Common myeloid progenitor, CD34-positive (primary cell): ENCODE measurements around the gene TAF5L.
A peak's percentile ranks its signal among the peaks of the same experiment; 100 is the strongest.

Experiments used
- CTCF ChIA-PET: fragments of 350-600 bp; sonication (Branson Sonifier 250); formaldehyde crosslinking; loops from one replicate; lab custom pipeline; 2021; ENCODE audit warnings: antibody characterized with exemption; lab: Charles Lee
- POLR2A ChIA-PET: fragments of 350-600 bp; sonication (Branson Sonifier 250); formaldehyde crosslinking; loops from one replicate; lab custom pipeline; 2021; ENCODE audit warnings: antibody characterized with exemption; lab: Charles Lee
- DNase-seq, 3 donors: peaks; one replicate each; pipeline versions ENCODE4 v3.0.0 to v3.0.0-alpha.2; 2013
- H3K27ac ChIP-seq, 2 experiments: 1 replicate in 1 of 2; 2 replicates in 1 of 2; pipeline ENCODE4 v1.7.0; 2013; ENCODE audit warnings: inconsistent platforms in 2 of 2, low read length in 2 of 2, mild to moderate bottlenecking in 2 of 2, low read depth in 1 of 2, moderate library complexity in 1 of 2; ENCODE audit not compliant: severe bottlenecking in 2 of 2, insufficient read depth in 1 of 2, poor library complexity in 1 of 2
- H3K27me3 ChIP-seq, 5 experiments: replicated peaks in 2 of 5; 1 replicate in 3 of 5; 2 replicates in 2 of 5; pipeline versions ENCODE4 v1.6.1 to v1.7.0; 2013; ENCODE audit warnings: low read length in 4 of 5, mild to moderate bottlenecking in 2 of 5, moderate library complexity in 2 of 5, inconsistent platforms in 1 of 5; ENCODE audit not compliant: insufficient read depth in 5 of 5, control insufficient read depth in 4 of 5
- H3K36me3 ChIP-seq, 4 experiments: 1 replicate in 2 of 4; 2 replicates in 2 of 4; pipeline versions ENCODE4 v1.6.1 to v1.7.0; 2013; ENCODE audit warnings: low read length in 3 of 4, control low read depth in 1 of 4, mild to moderate bottlenecking in 1 of 4; ENCODE audit not compliant: control insufficient read depth in 4 of 4, insufficient read depth in 4 of 4
- H3K4me1 ChIP-seq, 4 experiments: 1 replicate in 3 of 4; 2 replicates in 1 of 4; pipeline versions ENCODE4 v1.6.1 to v1.7.1; 2013; ENCODE audit warnings: low read length in 3 of 4, mild to moderate bottlenecking in 3 of 4, control low read depth in 1 of 4, inconsistent platforms in 1 of 4, moderate library complexity in 1 of 4; ENCODE audit not compliant: control insufficient read depth in 4 of 4, insufficient read depth in 4 of 4; ENCODE audit errors: control extremely low read depth in 1 of 4
- H3K4me3 ChIP-seq, 7 experiments: 1 replicate in 4 of 7; 2 replicates in 3 of 7; pipeline versions ENCODE4 v1.5.1 to v1.7.0; 2013; ENCODE audit warnings: mild to moderate bottlenecking in 7 of 7, low read length in 6 of 7, moderate library complexity in 6 of 7, inconsistent platforms in 2 of 7, low read depth in 2 of 7, control low read depth in 1 of 7; ENCODE audit not compliant: insufficient read depth in 4 of 7, control insufficient read depth in 1 of 7; ENCODE audit errors: extremely low read depth in 1 of 7
- H3K9me3 ChIP-seq, 5 experiments: 1 replicate in 4 of 5; 2 replicates in 1 of 5; pipeline versions ENCODE4 v1.6.1 to v1.7.1; 2013; ENCODE audit warnings: low read length in 4 of 5, mild to moderate bottlenecking in 2 of 5, inconsistent platforms in 1 of 5, low read depth in 1 of 5, moderate library complexity in 1 of 5; ENCODE audit not compliant: control insufficient read depth in 4 of 5, insufficient read depth in 2 of 5; ENCODE audit errors: control extremely low read depth in 1 of 5
- WGBS: methylation state at CpG from one replicate; pipeline ENCODE4 v1.1.5; 2013; ENCODE audit not compliant: insufficient coverage; 5-methylcytosine and 5-hydroxymethylcytosine counted together

TAF5L gene

DNA sequence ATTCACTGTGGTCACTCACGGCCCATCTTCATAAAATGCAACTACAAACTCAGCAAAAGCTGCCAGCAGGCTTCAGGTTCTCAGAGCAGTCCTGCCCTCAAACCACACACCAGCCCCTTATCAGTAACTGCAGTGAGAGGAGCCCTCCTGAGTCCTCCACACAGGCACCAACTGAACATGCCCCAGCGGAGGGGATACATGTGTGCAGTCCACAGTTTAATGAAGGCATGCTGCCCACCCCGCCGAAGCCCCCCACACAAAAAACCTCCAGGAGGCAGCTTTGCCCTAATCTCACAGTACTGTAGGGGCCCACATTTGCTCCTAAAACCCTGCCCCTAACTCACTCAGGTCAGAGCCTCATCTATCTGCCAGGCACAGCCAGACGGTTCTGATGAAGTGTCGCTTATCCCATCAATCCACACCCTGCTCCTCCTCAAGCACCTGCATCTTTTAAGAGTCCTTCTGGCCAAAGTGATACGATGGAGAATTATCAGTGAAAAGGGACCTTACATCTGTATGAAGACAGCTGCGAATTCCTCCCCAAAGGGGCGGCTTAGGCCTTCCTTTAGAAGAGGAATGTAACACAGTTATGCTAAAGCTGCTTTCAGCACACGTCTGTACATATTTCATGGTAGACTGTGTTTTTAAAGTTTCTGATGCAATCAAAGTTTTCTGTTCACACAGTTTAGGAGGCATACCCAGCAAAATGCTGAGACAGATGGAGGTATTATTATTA is 70.9 kb downstream of the TAF5L start:
- 75% methylated on average over 7 of the region's 10 CpGs for WGBS
- H3K4me3 ChIP-seq, result no peak overlapping the region
- peaks cover 10 to 51% (median 38%) of the 10 kb centered on the region in 4 experiments for H3K4me1 ChIP-seq
- peak; percentile 63 to 89 (median 79) for DNase-seq
- H3K9me3 ChIP-seq, result no peaks in the 10 kb centered on the region
- POLR2A ChIA-PET, result no interaction called here
- H3K36me3 ChIP-seq, result peaks cover 0 to 6% (median 0%) of the 10 kb centered on the region in 4 experiments
- H3K27me3 ChIP-seq, result no peaks in the 10 kb centered on the region
- peak overlapping the region in 1 of 2 experiments; percentile 10 for H3K27ac ChIP-seq
- CTCF ChIA-PET, result interaction anchor here (0.9 kb wide), 1 partner anchor 18 kb away, joined by 3 read pairs; no protein-coding TSS in a partner anchor

DNA sequence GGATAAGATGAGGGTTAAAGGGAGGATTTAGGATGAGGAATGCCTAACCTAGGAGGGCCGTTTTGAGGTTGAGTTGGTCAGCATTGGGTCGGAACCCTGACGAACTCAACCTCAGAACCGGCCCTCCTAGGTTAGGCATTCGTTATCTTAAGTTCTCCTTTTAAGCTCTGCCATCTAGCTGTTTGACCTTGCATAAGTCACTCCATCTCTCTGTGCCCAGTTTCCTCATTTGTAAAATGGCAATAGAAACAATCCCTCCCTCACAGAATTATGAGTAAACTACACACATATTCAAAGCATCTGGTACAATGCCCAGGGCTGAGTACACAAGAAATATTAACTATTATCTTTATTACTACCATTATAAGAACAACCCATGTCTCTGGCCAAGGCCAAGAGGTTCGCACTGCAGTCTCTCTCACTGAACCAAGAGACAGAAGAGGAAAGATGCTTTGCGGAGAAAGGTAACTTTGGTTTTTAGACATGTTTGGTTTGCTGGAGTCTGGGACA is 72.2 kb downstream of the TAF5L start:
- WGBS, result 92% methylated on average over 7 of the region's 7 CpGs
- DNase-seq, result no peak
- peaks cover 0 to 10% (median 3%) of the 10 kb centered on the region in 4 experiments for H3K36me3 ChIP-seq
- H3K4me3 ChIP-seq, result no peak overlapping the region
- no peaks in the 10 kb centered on the region for H3K9me3 ChIP-seq
- ChIA-PET CTCF (no interaction called here), POLR2A (no interaction called here)
- H3K4me1 ChIP-seq, result peaks cover 10 to 48% (median 31%) of the 10 kb centered on the region in 4 experiments
- no peaks in the 10 kb centered on the region for H3K27me3 ChIP-seq
- no peak overlapping the region for H3K27ac ChIP-seq

DNA sequence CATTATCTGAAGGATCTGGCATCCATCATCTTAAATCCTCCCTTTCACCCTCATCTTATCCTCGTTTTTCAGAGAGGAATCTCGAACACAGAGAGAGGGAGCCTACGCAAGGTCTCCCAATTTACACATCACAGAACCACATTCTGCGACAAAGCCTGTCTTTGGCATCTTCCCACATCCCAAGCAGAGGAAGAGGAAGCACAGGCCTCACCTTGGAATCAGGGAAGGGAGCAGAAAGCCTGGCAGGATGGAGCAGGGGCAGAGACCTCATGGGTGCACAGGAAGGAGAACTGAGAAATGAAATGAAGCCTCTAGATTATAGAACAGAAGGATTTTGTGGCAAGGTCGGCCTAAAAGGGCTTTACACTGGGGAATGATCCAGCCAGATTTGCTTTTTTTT is 73.2 kb downstream of the TAF5L start:
- peaks cover 10 to 47% (median 30%) of the 10 kb centered on the region in 4 experiments for H3K4me1 ChIP-seq
- no peak overlapping the region for H3K4me3 ChIP-seq
- 74% methylated on average over 2 of the region's 5 CpGs for WGBS
- CTCF ChIA-PET, result no interaction called here
- POLR2A ChIA-PET, result no interaction called here
- H3K27me3 ChIP-seq, result no peaks in the 10 kb centered on the region
- H3K9me3 ChIP-seq, result no peaks in the 10 kb centered on the region
- H3K36me3 ChIP-seq, result peaks cover 0 to 15% (median 5%) of the 10 kb centered on the region in 4 experiments
- no peak overlapping the region for H3K27ac ChIP-seq
- DNase-seq, result no peak

DNA sequence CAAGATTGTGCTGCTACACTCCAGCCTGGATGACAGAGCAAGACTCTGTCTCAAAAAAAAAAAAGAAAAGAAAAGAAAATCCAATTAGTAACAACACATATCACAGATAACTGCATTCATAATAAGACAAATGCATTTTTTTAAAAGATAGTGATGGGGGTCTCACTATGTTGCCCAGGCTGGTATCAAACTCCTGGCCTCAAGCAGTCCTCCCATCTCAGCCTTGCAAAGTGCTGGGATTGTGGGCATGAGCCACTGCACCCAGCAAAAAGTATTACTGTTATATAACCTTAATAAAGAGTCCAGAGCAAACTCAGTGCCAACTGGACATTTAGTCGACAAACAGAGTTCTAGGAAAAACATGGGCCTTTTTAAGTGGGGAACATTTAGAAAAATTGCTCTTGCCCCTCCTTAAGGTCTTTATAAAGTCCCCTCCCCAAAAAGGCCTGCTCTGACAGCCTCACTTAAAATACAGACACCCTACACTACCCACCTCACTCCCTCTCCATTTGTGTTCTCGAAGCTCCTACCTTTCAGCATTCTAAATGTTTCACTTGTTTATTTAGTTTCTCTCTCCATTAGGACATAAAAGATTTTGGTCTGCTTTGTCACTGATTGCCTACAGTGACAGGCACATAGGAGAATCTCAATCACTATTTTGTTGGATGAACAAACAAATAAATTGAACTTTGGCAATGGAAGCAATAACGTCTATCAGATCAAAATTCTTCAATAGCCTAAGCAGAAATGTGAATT is 74.9 kb downstream of the TAF5L start:
- no peak overlapping the region for H3K27ac ChIP-seq
- no peaks in the 10 kb centered on the region for H3K9me3 ChIP-seq
- WGBS, result no CpG with 5 or more reads among the region's 3 CpGs
- H3K27me3 ChIP-seq, result no peaks in the 10 kb centered on the region
- H3K4me1 ChIP-seq, result peaks cover 0 to 31% (median 15%) of the 10 kb centered on the region in 4 experiments
- no peak for DNase-seq
- H3K4me3 ChIP-seq, result no peak overlapping the region
- peaks cover 9 to 22% (median 13%) of the 10 kb centered on the region in 4 experiments for H3K36me3 ChIP-seq
- POLR2A ChIA-PET, result no interaction called here
- CTCF ChIA-PET, result no interaction called here

DNA sequence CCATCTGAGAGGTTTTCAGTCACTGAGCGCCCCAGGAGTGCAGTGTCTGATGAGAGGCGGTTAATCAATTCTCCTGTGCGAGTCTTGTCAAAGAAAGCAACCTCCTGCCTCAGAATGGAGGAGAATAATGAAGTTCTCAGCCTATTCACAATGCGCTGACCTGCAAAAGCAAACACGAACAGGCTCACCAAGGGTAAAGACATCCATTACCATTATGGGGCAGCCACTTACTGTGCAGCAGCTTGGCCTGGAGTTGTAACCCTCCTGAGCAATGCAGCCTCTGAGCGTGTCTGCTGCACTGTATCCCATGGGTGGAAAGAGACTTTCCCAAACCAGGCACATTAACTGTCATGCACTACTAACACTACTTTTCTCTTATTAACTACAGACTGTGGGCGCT is 78.4 kb downstream of the TAF5L start:
- Histone ChIP-seq H3K9me3 (no peaks in the 10 kb centered on the region), H3K27me3 (no peaks in the 10 kb centered on the region), H3K4me3 (no peak overlapping the region), H3K27ac (no peak overlapping the region), H3K4me1 (peaks cover 0 to 4% (median 1%) of the 10 kb centered on the region in 4 experiments), H3K36me3 (peaks cover 19 to 42% (median 31%) of the 10 kb centered on the region in 4 experiments)
- 98% methylated on average over 6 of the region's 7 CpGs for WGBS
- ChIA-PET POLR2A (no interaction called here), CTCF (no interaction called here)
- DNase-seq, result no peak

DNA sequence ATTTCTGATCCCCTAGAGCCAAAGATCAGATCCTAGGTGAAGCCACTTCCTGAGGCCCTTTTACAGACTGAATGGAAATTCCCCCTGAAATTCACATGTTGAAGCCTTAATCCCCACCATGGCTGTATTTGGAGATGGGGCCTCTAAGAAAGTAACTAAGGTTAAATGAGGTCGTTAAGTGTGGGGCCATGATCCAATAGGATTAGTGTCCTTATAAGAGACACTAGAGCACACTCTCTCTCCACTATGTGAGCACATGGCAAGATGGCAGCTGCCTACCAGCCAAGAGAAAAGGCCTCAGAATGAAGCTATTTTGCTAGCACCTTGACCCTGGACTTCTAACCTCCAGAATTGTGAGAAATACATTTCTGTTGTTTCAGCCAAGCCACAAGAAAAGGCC is 81.3 kb downstream of the TAF5L start:
- no peak for DNase-seq
- H3K27ac ChIP-seq, result no peak overlapping the region
- POLR2A ChIA-PET, result interaction anchor here (0.7 kb wide), 1 partner anchor 18 kb away, joined by 4 read pairs; no protein-coding TSS in a partner anchor
- no peaks in the 10 kb centered on the region for H3K9me3 ChIP-seq
- no peaks in the 10 kb centered on the region for H3K27me3 ChIP-seq
- peaks cover 23 to 65% (median 43%) of the 10 kb centered on the region in 4 experiments for H3K36me3 ChIP-seq
- CTCF ChIA-PET, result no interaction called here
- WGBS, result no CpG with 5 or more reads among the region's 1 CpG
- no peak overlapping the region for H3K4me3 ChIP-seq
- no peaks in the 10 kb centered on the region for H3K4me1 ChIP-seq
